ENCODE results near the gene STAMBPL1.
"Not testable (repeated sequence)": the region's sequence is repeated elsewhere in the genome, so short reads cannot be mapped to it uniquely, and the experiment has no call there.

The STAMBPL1 gene

DNA sequence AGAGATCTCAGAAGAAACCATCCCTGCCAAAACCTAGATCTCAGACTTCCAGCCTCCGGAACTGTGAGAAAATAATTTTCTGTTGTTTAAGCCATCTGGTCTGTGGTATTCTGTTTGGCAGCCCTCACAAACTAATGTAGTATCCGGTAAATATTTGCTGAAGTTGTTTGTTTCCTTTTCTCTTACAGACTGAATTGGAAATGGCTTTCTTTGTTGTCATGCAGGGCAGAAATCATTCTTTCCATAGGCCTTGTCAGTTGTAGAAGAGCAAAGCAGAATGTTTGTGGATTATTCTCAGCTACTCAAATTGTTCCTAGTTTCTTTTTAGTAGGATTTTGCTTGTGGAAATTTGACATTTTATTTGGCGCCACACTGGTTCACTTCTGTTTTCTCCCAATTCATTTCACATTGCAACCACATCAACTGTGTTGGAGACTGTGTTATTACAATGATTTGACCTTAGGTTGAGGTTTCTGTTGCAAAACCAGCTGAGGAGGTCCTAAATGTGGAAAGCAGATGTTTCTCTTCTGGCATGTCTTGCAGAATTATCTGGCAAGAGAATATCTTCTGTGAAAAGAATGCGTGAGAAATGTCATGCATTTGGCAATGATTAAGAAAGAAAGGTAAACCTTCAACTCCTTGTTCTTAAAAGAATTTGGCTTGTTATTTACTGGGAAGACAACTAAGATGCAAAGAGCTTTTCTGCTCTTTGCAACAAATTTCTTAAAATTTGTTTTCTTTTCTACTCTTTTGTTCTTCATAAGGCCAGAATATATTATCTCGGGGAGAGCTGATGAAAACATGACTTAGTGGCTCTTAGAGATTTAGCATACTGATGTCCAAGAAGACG lies 46.7 kb downstream of the STAMBPL1 start:
- no peak for DNase-seq

GRCh38 chr10:88927416-88927690 lies 47.3 kb downstream of the STAMBPL1 start:
- DNase-seq: no peak

- no peak for DNase-seq
Observed at GRCh38 chr10:88928254-88928653, 48.2 kb downstream of the STAMBPL1 start.

- no peak for DNase-seq
Observed at GRCh38 chr10:88931548-88931947, 51.5 kb downstream of the STAMBPL1 start.

DNA sequence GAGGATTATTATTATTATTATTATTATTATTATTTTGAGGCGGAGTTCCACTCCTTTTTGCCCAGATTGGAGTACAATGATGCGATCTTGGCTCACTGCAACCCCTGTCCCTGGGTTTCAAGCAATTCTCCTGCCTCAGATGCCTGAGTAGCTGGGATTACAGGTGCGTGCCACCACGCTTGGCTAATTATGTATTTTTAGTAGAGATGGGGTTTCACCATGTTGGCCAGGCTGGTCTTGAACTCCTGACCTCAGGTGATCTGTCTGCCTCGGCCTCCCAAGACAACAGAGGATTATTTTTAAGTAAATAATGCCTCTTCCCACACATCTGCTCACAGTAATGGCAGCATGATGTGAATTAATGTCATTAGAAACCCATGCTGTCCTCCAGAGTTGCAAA lies 52.0 kb downstream of the STAMBPL1 start:
- not testable (repeated sequence) for DNase-seq

GRCh38 chr10:88932539-88933256 lies 52.7 kb downstream of the STAMBPL1 start:
- DNase-seq: peak; percentile 73

GRCh38 chr10:88933564-88933963 lies 53.5 kb downstream of the STAMBPL1 start:
- no peak for DNase-seq

DNA sequence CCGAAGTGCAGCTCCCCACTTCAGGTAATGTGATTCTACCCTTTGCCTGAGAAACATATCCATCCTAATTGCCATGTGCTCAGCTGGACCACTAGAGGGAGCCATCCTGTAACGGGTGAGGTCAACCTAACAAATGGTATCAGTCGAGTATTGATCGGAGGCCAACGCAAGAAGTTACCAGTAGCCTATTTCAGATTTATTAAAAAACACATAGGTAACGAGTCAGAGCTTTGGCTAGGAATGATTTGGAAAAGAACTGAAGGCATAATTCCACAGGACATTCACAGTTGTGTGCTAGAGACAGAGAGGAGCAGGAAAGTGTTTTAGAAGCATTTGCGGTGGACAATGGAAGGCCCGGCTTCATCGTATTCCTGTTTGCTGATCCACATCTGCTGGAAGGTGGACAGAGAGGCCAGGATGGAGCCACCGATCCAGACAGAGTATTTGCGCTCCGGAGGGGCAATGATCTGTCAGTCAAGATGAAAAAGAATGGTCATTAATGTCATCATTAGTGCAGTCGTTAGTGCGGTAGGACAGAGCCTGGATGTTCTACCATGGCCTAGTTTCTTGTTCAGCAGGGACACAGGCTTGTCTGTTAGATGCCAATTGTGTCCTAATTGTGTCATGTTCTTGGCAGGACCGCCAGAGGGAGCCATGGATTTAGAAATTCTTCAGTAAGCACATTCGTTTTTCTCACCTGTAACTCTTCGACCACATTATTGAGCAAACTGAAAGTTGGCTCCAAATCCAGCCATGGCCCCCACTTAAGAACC lies 55.0 kb downstream of the STAMBPL1 start:
- DNase-seq: peak; percentile 89

DNA sequence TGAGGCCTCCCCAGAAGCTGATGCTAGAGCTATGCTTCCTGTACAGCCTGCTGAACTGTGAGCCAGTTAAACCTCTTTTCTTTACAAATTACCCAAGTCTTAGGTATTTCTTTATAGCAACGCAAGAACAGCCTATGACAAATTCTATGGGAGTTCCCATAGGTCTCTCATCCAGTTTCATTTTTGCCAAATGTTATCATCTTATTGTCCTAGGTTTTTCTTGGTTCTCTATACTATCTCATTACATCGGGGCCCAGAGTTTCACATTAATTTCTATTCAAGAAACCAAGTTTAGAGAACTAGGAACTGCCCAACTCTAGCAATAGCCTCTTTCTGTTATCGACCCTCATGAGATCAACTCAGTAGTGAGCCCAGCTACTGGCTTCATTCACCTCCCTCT lies 56.6 kb downstream of the STAMBPL1 start:
- DNase-seq: no peak

DNA sequence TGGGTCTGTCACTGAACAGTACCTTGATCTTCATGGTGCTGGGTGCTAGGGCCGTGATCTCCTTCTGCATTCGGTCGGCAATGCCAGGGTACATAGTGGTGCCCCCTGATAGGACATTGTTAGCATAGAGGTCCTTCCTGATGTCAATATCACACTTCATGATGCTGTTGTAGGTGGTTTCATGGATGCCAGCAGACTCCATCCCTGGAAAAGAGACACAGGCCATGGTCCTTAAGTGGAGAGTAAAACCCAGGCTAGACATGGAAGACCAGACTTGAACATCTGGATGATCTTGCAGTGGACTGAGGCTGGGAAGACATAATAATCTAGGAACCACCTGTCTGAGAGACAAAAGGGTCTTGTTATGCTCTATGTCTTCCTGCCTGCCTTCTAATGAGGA lies 58.0 kb downstream of the STAMBPL1 start:
- no peak for DNase-seq

- no peak for DNase-seq
Observed at GRCh38 chr10:88938938-88939337, 58.9 kb downstream of the STAMBPL1 start.

GRCh38 chr10:88941026-88941425 lies 61.0 kb downstream of the STAMBPL1 start:
- DNase-seq: no peak

- no peak for DNase-seq
Observed at GRCh38 chr10:88943778-88944177, 63.7 kb downstream of the STAMBPL1 start.

GRCh38 chr10:88944813-88945212 lies 64.8 kb downstream of the STAMBPL1 start:
- no peak for DNase-seq

GRCh38 chr10:88946200-88946599 lies 66.2 kb downstream of the STAMBPL1 start:
- DNase-seq: no peak

GRCh38 chr10:88946965-88947590 lies 67.0 kb downstream of the STAMBPL1 start:
- no peak for DNase-seq

- DNase-seq: no peak
Observed at GRCh38 chr10:88949051-88949450, 69.0 kb downstream of the STAMBPL1 start.

DNA sequence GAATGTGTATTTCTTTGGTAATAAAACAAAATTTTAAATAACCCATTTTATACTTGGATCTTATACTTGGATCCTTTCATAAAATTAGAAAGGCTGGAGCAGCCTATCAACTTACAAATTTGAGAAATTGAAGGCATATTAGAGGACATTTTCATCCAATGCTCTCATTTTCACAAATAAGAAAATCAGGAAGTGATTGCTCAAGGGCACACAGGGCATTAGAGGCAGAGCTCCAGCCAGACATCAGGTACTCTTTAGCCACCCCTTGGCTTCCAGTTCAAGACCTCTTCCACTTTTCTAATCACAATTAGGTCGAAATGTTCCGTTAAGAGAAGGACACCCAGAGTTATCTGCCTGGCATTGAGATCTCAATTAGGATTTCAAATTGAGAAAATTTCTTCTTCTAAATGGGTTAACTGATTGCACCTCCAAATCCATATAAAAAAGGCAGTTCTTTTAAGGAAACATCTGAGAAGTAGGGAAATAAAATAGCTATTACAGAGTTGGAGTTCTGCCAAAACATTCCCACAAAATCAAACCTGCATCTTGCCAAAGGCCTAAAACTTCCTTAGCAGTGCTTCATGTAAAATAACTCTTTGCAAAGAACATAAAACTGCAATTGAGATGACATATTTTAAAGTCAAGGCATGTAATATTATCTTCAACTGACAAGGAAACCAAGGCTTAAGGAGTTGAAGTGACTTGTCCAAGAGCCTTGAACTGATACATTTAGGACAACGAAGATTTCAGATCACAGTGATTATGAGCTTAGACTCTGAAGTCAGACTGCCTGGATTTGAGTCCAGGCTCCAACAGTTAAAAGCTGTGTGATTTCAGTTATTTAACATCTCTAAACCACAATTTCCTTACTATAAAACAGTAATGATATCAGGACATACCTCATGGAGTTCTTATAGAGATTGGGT lies 70.1 kb downstream of the STAMBPL1 start:
- no peak for DNase-seq

DNA sequence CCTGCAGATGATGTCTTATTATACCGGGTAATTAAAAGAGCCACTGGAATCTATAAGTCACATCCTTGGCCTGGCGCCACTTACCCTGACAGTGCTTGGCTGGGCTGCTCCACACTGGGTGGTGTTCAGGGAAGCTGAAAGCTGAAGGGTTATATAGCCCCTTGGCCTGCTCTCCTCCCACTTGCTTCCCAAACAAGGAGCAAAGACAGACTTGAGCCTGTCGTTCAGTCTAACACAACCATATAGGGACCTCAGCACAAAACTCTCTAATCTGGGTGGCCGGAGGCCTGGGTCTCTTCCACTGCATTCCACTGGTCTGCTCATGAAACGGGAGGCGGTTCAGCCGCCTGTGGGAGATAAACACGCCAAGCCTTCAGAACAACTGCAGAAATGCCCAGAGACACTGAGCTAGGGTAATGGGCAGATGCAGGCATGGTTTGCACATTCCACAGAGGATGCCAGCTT lies 72.6 kb downstream of the STAMBPL1 start, which contains the start of gene ACTA2:
Gene ACTA2 (minus strand): TSS at position 127 of the 465 bp plus-strand sequence. CDS start 3,843 bp downstream, outside the sequence.
- DNase-seq: no peak

DNA sequence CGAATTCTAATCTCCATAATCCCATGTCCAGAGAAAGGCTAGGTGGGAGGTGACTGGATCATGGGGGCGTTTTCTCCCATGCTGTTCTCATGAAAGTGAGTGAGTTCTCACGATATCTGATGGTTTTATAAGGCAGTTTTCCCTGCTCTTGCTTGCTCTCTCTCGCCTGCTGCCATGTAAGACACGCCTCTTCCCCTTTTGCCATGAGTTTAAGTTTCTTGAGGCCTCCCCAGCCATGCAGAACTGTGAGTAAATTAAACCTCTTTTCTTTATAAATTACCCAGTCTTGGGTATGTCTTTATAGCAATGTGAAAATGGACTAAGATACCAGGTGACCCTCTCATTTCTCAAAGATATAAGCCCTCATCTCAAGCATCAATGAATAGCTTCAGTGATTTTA lies 73.6 kb downstream of the STAMBPL1 start:
- DNase-seq: no peak

- no peak for DNase-seq
Observed at GRCh38 chr10:88954458-88955083, 74.5 kb downstream of the STAMBPL1 start.
